Ascending aorta (tissue), 2 donors: ENCODE results near the gene PDE6C. TPM values are rescaled to one million over a fixed set of nuclear protein-coding genes. Genes with fewer than 3 reads are reported as not detected.

Source experiments
- DNase-seq, 2 donors: peaks; one replicate each; pipeline ENCODE4 v3.0.0-alpha.2; 2019; ENCODE audit warnings: low spot score in 2 of 2
- H3K27ac ChIP-seq, 2 donors: fragments of 200-600 bp; sonication (generic); one replicate each; pipeline ENCODE4 v1.5.1; 2016 to 2017; ENCODE audit warnings: mild to moderate bottlenecking in 1 of 2
- H3K27me3 ChIP-seq: fragments of 200-600 bp; sonication (generic); one replicate; pipeline ENCODE4 v1.5.1; 2017
- H3K36me3 ChIP-seq, 2 donors: fragments of 200-600 bp; sonication (generic); one replicate each; pipeline ENCODE4 v1.5.1; 2016
- H3K4me1 ChIP-seq, 2 donors: fragments of 200-600 bp; sonication (generic); one replicate each; pipeline ENCODE4 v1.5.1; 2016 to 2017; ENCODE audit warnings: mild to moderate bottlenecking in 1 of 2
- H3K4me3 ChIP-seq, 2 donors: fragments of 200-600 bp; sonication (generic); one replicate each; pipeline ENCODE4 v1.5.1; 2016 to 2017; ENCODE audit warnings: mild to moderate bottlenecking in 1 of 2
- H3K9me3 ChIP-seq, 2 donors: fragments of 200-600 bp; sonication (generic); one replicate each; pipeline ENCODE4 v1.5.1; 2016
- intact Hi-C: fragments of 100-400 bp; cut with DNase I; formaldehyde crosslinking; loops from one replicate; pipeline ENCODE4 v1.15.1; 2023
- total RNA-seq: library from RNA; depleted of rRNA; stranded (reverse); fragments of >200 nt; gene quantifications from one replicate; pipeline ENCODE4 v1.1.0, GENCODE V29; 2016
- TF ChIP-seq, protein P1 (sequence below), 3 experiments: fragments of 200-600 bp in 2 of 3; fragments of 450-650 bp in 1 of 3; sonication (generic) in 2 of 3; IDR thresholded peaks; one replicate each; pipeline ENCODE4 v1.5.1; 2016 to 2019; ENCODE audit warnings: antibody characterized with exemption in 3 of 3, mild to moderate bottlenecking in 1 of 3, moderate library complexity in 1 of 3

The PDE6C gene
- total RNA-seq, 1 donor from 2014 or later: not detected

DNA sequence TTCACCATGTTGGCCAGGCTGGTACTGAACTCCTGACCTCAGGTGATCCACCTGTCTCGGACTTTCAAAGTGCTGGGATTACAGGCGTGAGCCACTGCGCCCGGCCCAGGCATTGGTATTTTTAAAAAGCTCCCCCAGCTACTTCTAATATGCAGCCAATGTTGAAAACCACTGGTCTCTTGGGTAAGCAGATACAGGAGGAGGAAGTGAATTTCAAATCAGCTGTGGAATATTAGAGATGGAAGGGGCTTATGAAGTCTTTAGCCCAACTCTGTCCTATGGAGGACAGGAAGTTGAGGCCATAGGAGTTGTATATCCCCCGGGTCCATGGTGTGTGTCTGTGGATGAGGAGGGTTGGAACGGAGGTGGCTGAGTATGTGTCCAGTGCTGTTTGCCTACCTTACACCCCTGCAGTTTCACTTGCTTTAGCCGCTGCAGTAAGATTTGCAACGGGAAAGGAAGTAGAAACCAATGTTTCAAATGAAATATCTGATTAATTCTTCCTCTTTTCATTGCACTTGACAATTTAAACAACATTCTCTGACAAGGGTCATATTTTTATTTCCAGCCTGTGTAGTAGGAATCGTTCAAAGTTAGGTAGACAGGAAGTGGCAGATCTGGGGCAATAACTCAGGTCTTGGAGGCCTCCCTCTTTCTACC, 3.4 kb downstream of the PDE6C start:
- intact Hi-C loops: no loop called here
- TF ChIP-seq, protein P1, sequence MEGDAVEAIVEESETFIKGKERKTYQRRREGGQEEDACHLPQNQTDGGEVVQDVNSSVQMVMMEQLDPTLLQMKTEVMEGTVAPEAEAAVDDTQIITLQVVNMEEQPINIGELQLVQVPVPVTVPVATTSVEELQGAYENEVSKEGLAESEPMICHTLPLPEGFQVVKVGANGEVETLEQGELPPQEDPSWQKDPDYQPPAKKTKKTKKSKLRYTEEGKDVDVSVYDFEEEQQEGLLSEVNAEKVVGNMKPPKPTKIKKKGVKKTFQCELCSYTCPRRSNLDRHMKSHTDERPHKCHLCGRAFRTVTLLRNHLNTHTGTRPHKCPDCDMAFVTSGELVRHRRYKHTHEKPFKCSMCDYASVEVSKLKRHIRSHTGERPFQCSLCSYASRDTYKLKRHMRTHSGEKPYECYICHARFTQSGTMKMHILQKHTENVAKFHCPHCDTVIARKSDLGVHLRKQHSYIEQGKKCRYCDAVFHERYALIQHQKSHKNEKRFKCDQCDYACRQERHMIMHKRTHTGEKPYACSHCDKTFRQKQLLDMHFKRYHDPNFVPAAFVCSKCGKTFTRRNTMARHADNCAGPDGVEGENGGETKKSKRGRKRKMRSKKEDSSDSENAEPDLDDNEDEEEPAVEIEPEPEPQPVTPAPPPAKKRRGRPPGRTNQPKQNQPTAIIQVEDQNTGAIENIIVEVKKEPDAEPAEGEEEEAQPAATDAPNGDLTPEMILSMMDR (IDR thresholded peaks at IDR 0.05): no peak
- Histone ChIP-seq H3K27me3 (no peaks in the 10 kb centered on the region), H3K36me3 (no peaks in the 10 kb centered on the region), H3K4me3 (no peak overlapping the region), H3K4me1 (no peaks in the 10 kb centered on the region), H3K9me3 (no peaks in the 10 kb centered on the region), H3K27ac (no peak overlapping the region)
- DNase-seq: no peak

DNA sequence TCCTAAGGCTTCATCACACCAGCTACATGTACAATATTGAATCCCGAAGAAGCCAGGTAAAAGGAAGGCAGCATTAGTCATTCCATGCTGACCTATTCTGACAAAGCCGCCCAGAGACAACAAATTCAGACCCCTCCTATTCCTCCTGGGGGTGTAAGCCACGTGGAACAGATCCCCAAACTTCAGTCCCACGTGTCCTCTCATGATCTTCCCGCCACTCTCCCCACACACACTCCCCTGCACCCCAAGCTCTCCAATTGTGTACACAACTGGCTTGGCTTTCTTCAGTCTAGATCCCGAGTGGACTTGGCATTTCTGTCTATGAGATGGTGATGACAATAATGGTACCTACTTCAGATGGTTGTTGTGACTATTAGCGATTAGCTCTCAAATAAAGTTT, 8.6 kb downstream of the PDE6C start:
- Histone ChIP-seq H3K36me3 (no peaks in the 10 kb centered on the region), H3K27ac (no peak overlapping the region), H3K9me3 (no peaks in the 10 kb centered on the region), H3K27me3 (no peaks in the 10 kb centered on the region), H3K4me3 (no peak overlapping the region), H3K4me1 (no peaks in the 10 kb centered on the region)
- intact Hi-C loops: no loop called here
- no peak for DNase-seq
- TF ChIP-seq, protein P1 (IDR thresholded peaks at IDR 0.05): no peak

- no peak for DNase-seq
- intact Hi-C loops: no loop called here
- no peaks in the 10 kb centered on the region for H3K27me3 ChIP-seq
- no peaks in the 10 kb centered on the region for H3K9me3 ChIP-seq
- no peak overlapping the region for H3K27ac ChIP-seq
- H3K36me3 ChIP-seq: no peaks in the 10 kb centered on the region
- no peaks in the 10 kb centered on the region for H3K4me1 ChIP-seq
- TF ChIP-seq, protein P1 (IDR thresholded peaks at IDR 0.05): no peak
- H3K4me3 ChIP-seq: no peak overlapping the region
Observed at GRCh38 chr10:93622942-93623341, 10.6 kb downstream of the PDE6C start.

DNA sequence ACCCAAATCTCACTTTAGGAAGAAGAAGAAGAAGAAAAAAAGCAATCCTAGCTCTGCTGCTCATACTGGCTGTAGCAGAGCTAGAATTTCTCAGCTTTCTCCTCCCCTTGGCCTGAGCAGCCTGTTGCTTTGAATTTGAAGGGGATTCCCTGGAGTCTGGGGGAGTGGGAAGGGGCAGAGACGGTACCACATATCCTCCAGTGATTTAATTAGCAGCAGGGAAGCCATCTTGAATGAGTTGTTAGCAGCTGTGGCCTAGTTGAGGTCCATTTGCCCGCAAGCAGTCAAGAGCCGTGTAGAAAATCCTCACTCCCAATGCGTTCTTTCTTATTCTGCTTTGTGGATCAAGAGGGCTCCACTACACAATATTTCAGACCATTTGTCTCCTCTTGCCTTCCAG, 16.5 kb downstream of the PDE6C start:
- DNase-seq: no peak
- TF ChIP-seq, protein P1 (IDR thresholded peaks at IDR 0.05): no peak
- intact Hi-C loops: no loop called here
- H3K4me1 ChIP-seq: no peaks in the 10 kb centered on the region
- no peaks in the 10 kb centered on the region for H3K9me3 ChIP-seq
- H3K36me3 ChIP-seq: no peaks in the 10 kb centered on the region
- no peak overlapping the region for H3K4me3 ChIP-seq
- H3K27me3 ChIP-seq: no peaks in the 10 kb centered on the region
- no peak overlapping the region for H3K27ac ChIP-seq

- Histone ChIP-seq H3K9me3 (no peaks in the 10 kb centered on the region), H3K27ac (no peak overlapping the region), H3K36me3 (no peaks in the 10 kb centered on the region), H3K4me3 (no peak overlapping the region), H3K27me3 (no peaks in the 10 kb centered on the region), H3K4me1 (no peaks in the 10 kb centered on the region)
- DNase-seq: no peak
- TF ChIP-seq, protein P1 (IDR thresholded peaks at IDR 0.05): no peak
- intact Hi-C loops: no loop called here
Observed at GRCh38 chr10:93629647-93630305, 17.4 kb downstream of the PDE6C start.
